Measurements from ENCODE around the gene RBPJ.
A peak's percentile ranks its signal among the peaks of the same experiment; 100 is the strongest.
"Not testable (repeated sequence)": the region's sequence is repeated elsewhere in the genome, so short reads cannot be mapped to it uniquely, and the experiment has no call there.

RBPJ gene

GRCh38 chr4:26307037-26307800 is 13.6 kb upstream of the RBPJ start:
- no peaks in the 10 kb centered on the region for H3K27me3 ChIP-seq (ENCODE audit: control insufficient read depth, insufficient read depth, low read length)
- no peaks in the 10 kb centered on the region for H3K4me1 ChIP-seq (ENCODE audit: control insufficient read depth, insufficient read depth, low read length)

GRCh38 chr4:26308568-26308967 is 12.2 kb upstream of the RBPJ start:
- no peaks in the 10 kb centered on the region for H3K36me3 ChIP-seq (ENCODE audit: control insufficient read depth, insufficient read depth, low read length)
- no peaks in the 10 kb centered on the region for H3K27me3 ChIP-seq (ENCODE audit: control insufficient read depth, insufficient read depth, low read length)
- no peak overlapping the region for H3K4me3 ChIP-seq (ENCODE audit: low read depth, low read length)
- H3K9ac ChIP-seq (ENCODE audit: low read depth, low read length), result no peak overlapping the region
- H3K4me1 ChIP-seq (ENCODE audit: control insufficient read depth, insufficient read depth, low read length), result no peaks in the 10 kb centered on the region
- H3K9me3 ChIP-seq (ENCODE audit: control insufficient read depth, insufficient read depth, low read length), result no peaks in the 10 kb centered on the region

More at GRCh38 chr4:26307037-26307800, 13.6 kb upstream of the RBPJ start:
- H3K36me3 ChIP-seq (ENCODE audit: control insufficient read depth, insufficient read depth, low read length), result no peaks in the 10 kb centered on the region
- H3K9me3 ChIP-seq (ENCODE audit: control insufficient read depth, insufficient read depth, low read length), result no peaks in the 10 kb centered on the region
- H3K4me3 ChIP-seq (ENCODE audit: low read depth, low read length), result no peak overlapping the region
- no peak overlapping the region for H3K9ac ChIP-seq (ENCODE audit: low read depth, low read length)

GRCh38 chr4:26310264-26310663 is 10.6 kb upstream of the RBPJ start:
- no peaks in the 10 kb centered on the region for H3K4me1 ChIP-seq (ENCODE audit: control insufficient read depth, insufficient read depth, low read length)
- H3K36me3 ChIP-seq (ENCODE audit: control insufficient read depth, insufficient read depth, low read length), result peaks cover 3% of the 10 kb centered on the region
- H3K9me3 ChIP-seq (ENCODE audit: control insufficient read depth, insufficient read depth, low read length), result no peaks in the 10 kb centered on the region
- H3K27me3 ChIP-seq (ENCODE audit: control insufficient read depth, insufficient read depth, low read length), result no peaks in the 10 kb centered on the region
- H3K9ac ChIP-seq (ENCODE audit: low read depth, low read length), result no peak overlapping the region
- no peak overlapping the region for H3K4me3 ChIP-seq (ENCODE audit: low read depth, low read length)

GRCh38 chr4:26311633-26312032 is 9.2 kb upstream of the RBPJ start:
- Histone ChIP-seq H3K4me3 (ENCODE audit: low read depth, low read length) (no peak overlapping the region), H3K27me3 (ENCODE audit: control insufficient read depth, insufficient read depth, low read length) (no peaks in the 10 kb centered on the region), H3K9me3 (ENCODE audit: control insufficient read depth, insufficient read depth, low read length) (no peaks in the 10 kb centered on the region), H3K9ac (ENCODE audit: low read depth, low read length) (no peak overlapping the region), H3K36me3 (ENCODE audit: control insufficient read depth, insufficient read depth, low read length) (peaks cover 3% of the 10 kb centered on the region), H3K4me1 (ENCODE audit: control insufficient read depth, insufficient read depth, low read length) (no peaks in the 10 kb centered on the region)

GRCh38 chr4:26315316-26315932 is 5.4 kb upstream of the RBPJ start:
- not testable (repeated sequence) for H3K36me3 ChIP-seq (ENCODE audit: control insufficient read depth, insufficient read depth, low read length); H3K9me3 ChIP-seq (ENCODE audit: control insufficient read depth, insufficient read depth, low read length); H3K4me3 ChIP-seq (ENCODE audit: low read depth, low read length); H3K9ac ChIP-seq (ENCODE audit: low read depth, low read length); H3K27me3 ChIP-seq (ENCODE audit: control insufficient read depth, insufficient read depth, low read length); H3K4me1 ChIP-seq (ENCODE audit: control insufficient read depth, insufficient read depth, low read length)

- Histone ChIP-seq H3K4me3 (ENCODE audit: low read depth, low read length) (no peak overlapping the region), H3K9ac (ENCODE audit: low read depth, low read length) (no peak overlapping the region), H3K27me3 (ENCODE audit: control insufficient read depth, insufficient read depth, low read length) (no peaks in the 10 kb centered on the region), H3K9me3 (ENCODE audit: control insufficient read depth, insufficient read depth, low read length) (no peaks in the 10 kb centered on the region), H3K36me3 (ENCODE audit: control insufficient read depth, insufficient read depth, low read length) (peaks cover 3% of the 10 kb centered on the region), H3K4me1 (ENCODE audit: control insufficient read depth, insufficient read depth, low read length) (no peaks in the 10 kb centered on the region)
Observed at GRCh38 chr4:26317766-26318165, 3.0 kb upstream of the RBPJ start.

GRCh38 chr4:26319467-26319948 is 1.3 kb upstream of the RBPJ start:
- Histone ChIP-seq H3K4me1 (ENCODE audit: control insufficient read depth, insufficient read depth, low read length) (peaks cover 8% of the 10 kb centered on the region), H3K27me3 (ENCODE audit: control insufficient read depth, insufficient read depth, low read length) (no peaks in the 10 kb centered on the region), H3K36me3 (ENCODE audit: control insufficient read depth, insufficient read depth, low read length) (peaks cover 2% of the 10 kb centered on the region), H3K9me3 (ENCODE audit: control insufficient read depth, insufficient read depth, low read length) (no peaks in the 10 kb centered on the region), H3K4me3 (ENCODE audit: low read depth, low read length) (peak overlapping the region; percentile 89), H3K9ac (ENCODE audit: low read depth, low read length) (peak overlapping the region; percentile 47)

- Histone ChIP-seq H3K9ac (ENCODE audit: low read depth, low read length) (peak overlapping the region; percentile 47), H3K4me3 (ENCODE audit: low read depth, low read length) (peak overlapping the region; percentile 89), H3K27me3 (ENCODE audit: control insufficient read depth, insufficient read depth, low read length) (no peaks in the 10 kb centered on the region), H3K36me3 (ENCODE audit: control insufficient read depth, insufficient read depth, low read length) (no peaks in the 10 kb centered on the region), H3K9me3 (ENCODE audit: control insufficient read depth, insufficient read depth, low read length) (no peaks in the 10 kb centered on the region), H3K4me1 (ENCODE audit: control insufficient read depth, insufficient read depth, low read length) (peaks cover 12% of the 10 kb centered on the region)
Observed at GRCh38 chr4:26319949-26320537, 771 bp upstream of the RBPJ start.

- Histone ChIP-seq H3K27me3 (ENCODE audit: control insufficient read depth, insufficient read depth, low read length) (no peaks in the 10 kb centered on the region), H3K36me3 (ENCODE audit: control insufficient read depth, insufficient read depth, low read length) (no peaks in the 10 kb centered on the region), H3K9ac (ENCODE audit: low read depth, low read length) (peak overlapping the region; percentile 72), H3K9me3 (ENCODE audit: control insufficient read depth, insufficient read depth, low read length) (no peaks in the 10 kb centered on the region), H3K4me3 (ENCODE audit: low read depth, low read length) (peak overlapping the region; percentile 90), H3K4me1 (ENCODE audit: control insufficient read depth, insufficient read depth, low read length) (peaks cover 12% of the 10 kb centered on the region)
Observed at GRCh38 chr4:26321373-26322221, 783 bp downstream of the RBPJ start.

GRCh38 chr4:26322346-26322745 is 1.5 kb downstream of the RBPJ start:
- no peaks in the 10 kb centered on the region for H3K27me3 ChIP-seq (ENCODE audit: control insufficient read depth, insufficient read depth, low read length)
- H3K4me3 ChIP-seq (ENCODE audit: low read depth, low read length), result peak overlapping the region; percentile 90
- H3K9ac ChIP-seq (ENCODE audit: low read depth, low read length), result peak overlapping the region; percentile 72
- H3K4me1 ChIP-seq (ENCODE audit: control insufficient read depth, insufficient read depth, low read length), result peaks cover 12% of the 10 kb centered on the region
- H3K36me3 ChIP-seq (ENCODE audit: control insufficient read depth, insufficient read depth, low read length), result no peaks in the 10 kb centered on the region
- no peaks in the 10 kb centered on the region for H3K9me3 ChIP-seq (ENCODE audit: control insufficient read depth, insufficient read depth, low read length)

GRCh38 chr4:26323821-26324220 is 3.0 kb downstream of the RBPJ start:
- Histone ChIP-seq H3K4me3 (ENCODE audit: low read depth, low read length) (peak overlapping the region; percentile 90), H3K27me3 (ENCODE audit: control insufficient read depth, insufficient read depth, low read length) (no peaks in the 10 kb centered on the region), H3K36me3 (ENCODE audit: control insufficient read depth, insufficient read depth, low read length) (no peaks in the 10 kb centered on the region), H3K4me1 (ENCODE audit: control insufficient read depth, insufficient read depth, low read length) (peaks cover 18% of the 10 kb centered on the region), H3K9ac (ENCODE audit: low read depth, low read length) (no peak overlapping the region), H3K9me3 (ENCODE audit: control insufficient read depth, insufficient read depth, low read length) (no peaks in the 10 kb centered on the region)
